Calu3 (cell line): ENCODE results near the gene KLF6. TPM values are rescaled to one million over a fixed set of nuclear protein-coding genes. Genes with fewer than 3 reads are reported as not detected.

Source experiments
- BruUV-seq: library from RNA; stranded (reverse); fragments of 400-500 nt; replicated peaks from 2 replicates; lab custom pipeline; 2021; lab: Mats Ljungman, UMichigan
- CTCF ChIA-PET: fragments of 300-600 bp; sonication (Branson Sonifier 250); formaldehyde crosslinking; loops from one replicate; lab custom pipeline; 2022; ENCODE audit warnings: antibody characterized with exemption; lab: Charles Lee
- DNase-seq: peaks from one replicate; pipeline ENCODE4 v3.0.0; 2022
- H3K27ac Mint-ChIP-seq: one replicate; pipeline ENCODE4 v1.8.0; 2022; ENCODE audit warnings: mixed read lengths; ENCODE audit not compliant: unreplicated experiment
- H3K27me3 Mint-ChIP-seq: one replicate; pipeline ENCODE4 v1.8.0; 2022; ENCODE audit warnings: mixed read lengths; ENCODE audit not compliant: unreplicated experiment
- H3K36me3 Mint-ChIP-seq: one replicate; pipeline ENCODE4 v1.8.0; 2022; ENCODE audit warnings: mild to moderate bottlenecking, moderate library complexity, mixed read lengths; ENCODE audit not compliant: insufficient read depth, unreplicated experiment
- H3K4me1 Mint-ChIP-seq: one replicate; pipeline ENCODE4 v1.8.0; 2022; ENCODE audit warnings: mild to moderate bottlenecking, low read depth, mixed read lengths; ENCODE audit not compliant: unreplicated experiment
- H3K4me3 Mint-ChIP-seq: one replicate; pipeline ENCODE4 v1.8.0; 2022; ENCODE audit warnings: mild to moderate bottlenecking, low read depth, moderate library complexity, mixed read lengths; ENCODE audit not compliant: unreplicated experiment
- H3K9me3 Mint-ChIP-seq: one replicate; pipeline ENCODE4 v1.8.0; 2022; ENCODE audit warnings: low read depth, mixed read lengths; ENCODE audit not compliant: unreplicated experiment
- CTCF ChIP-seq: fragments of 200-600 bp; IDR thresholded peaks from one replicate; pipeline ENCODE4 v1.8.0; 2022; ENCODE audit warnings: antibody characterized with exemption; ENCODE audit not compliant: unreplicated experiment
- intact Hi-C: fragments of 100-400 bp; cut with micrococcal nuclease; formaldehyde crosslinking; loops from one replicate; pipeline ENCODE4 v1.10.0; 2022; ENCODE audit not compliant: unreplicated experiment
- total RNA-seq: library from RNA; stranded (reverse); gene quantifications from 2 replicates; pipeline ENCODE4 v1.2.3, GENCODE V29; 2022

KLF6 gene
- total RNA-seq, 1 experiment from 2014 or later, result 140 TPM

- Mint-ChIP-seq H3K4me1 (peaks cover 81% of the 10 kb centered on the region), H3K36me3 (peaks cover 20% of the 10 kb centered on the region), H3K9me3 (peaks cover 4% of the 10 kb centered on the region), H3K4me3 (peak overlapping the region; percentile 88), H3K27me3 (no peaks in the 10 kb centered on the region), H3K27ac (peak overlapping the region; percentile 99)
- no peak for TF ChIP-seq CTCF
- CTCF ChIA-PET, result interaction anchor here (0.7 to 2.0 kb wide), 3 partner anchors 8 to 565 kb away, joined by 3 to 9 read pairs (median 5); no protein-coding TSS in a partner anchor
- no TSS peak for BruUV-seq
- no peak for DNase-seq
- intact Hi-C loops, result loop anchor here (5.0 kb wide), 1 partner anchor 525 kb away; no protein-coding TSS in a partner anchor
Measured at GRCh38 chr10:3762309-3762708, 22.7 kb downstream of the KLF6 start.

GRCh38 chr10:3761904-3762303, 23.1 kb downstream of the KLF6 start:
- peak overlapping the region; percentile 88 for H3K4me3 Mint-ChIP-seq
- peaks cover 81% of the 10 kb centered on the region for H3K4me1 Mint-ChIP-seq
- peak overlapping the region; percentile 99 for H3K27ac Mint-ChIP-seq
- H3K9me3 Mint-ChIP-seq, result peaks cover 2% of the 10 kb centered on the region
- CTCF ChIA-PET, result interaction anchor here (0.6 to 1.5 kb wide), 4 partner anchors 9 to 564 kb away, joined by 3 to 5 read pairs (median 3); no protein-coding TSS in a partner anchor
- no peaks in the 10 kb centered on the region for H3K27me3 Mint-ChIP-seq
- peaks cover 20% of the 10 kb centered on the region for H3K36me3 Mint-ChIP-seq
- no peak for TF ChIP-seq CTCF
- DNase-seq, result peak; percentile 65
- BruUV-seq, result no TSS peak
- intact Hi-C loops, result loop anchor here (5.0 kb wide), 1 partner anchor 525 kb away; no protein-coding TSS in a partner anchor

- Mint-ChIP-seq H3K4me3 (peak overlapping the region; percentile 88), H3K9me3 (no peaks in the 10 kb centered on the region), H3K27me3 (no peaks in the 10 kb centered on the region), H3K27ac (peak overlapping the region; percentile 99), H3K36me3 (peaks cover 20% of the 10 kb centered on the region), H3K4me1 (peaks cover 81% of the 10 kb centered on the region)
- no TSS peak for BruUV-seq
- CTCF ChIA-PET, result interaction anchor here (0.6 to 1.5 kb wide), 4 partner anchors 9 to 563 kb away, joined by 3 to 5 read pairs (median 3); no protein-coding TSS in a partner anchor
- intact Hi-C loops, result loop anchor here (5.0 kb wide), 1 partner anchor 524 kb away; no protein-coding TSS in a partner anchor
- TF ChIP-seq CTCF, result no peak
- no peak for DNase-seq
Measured at GRCh38 chr10:3761021-3761686, 23.9 kb downstream of the KLF6 start.

GRCh38 chr10:3760083-3760482, 24.9 kb downstream of the KLF6 start:
- Mint-ChIP-seq H3K27ac (no peak overlapping the region), H3K36me3 (peaks cover 26% of the 10 kb centered on the region), H3K27me3 (no peaks in the 10 kb centered on the region), H3K4me1 (peaks cover 81% of the 10 kb centered on the region), H3K9me3 (no peaks in the 10 kb centered on the region), H3K4me3 (no peak overlapping the region)
- no peak for TF ChIP-seq CTCF
- intact Hi-C loops, result loop anchor here (5.0 kb wide), 1 partner anchor 523 kb away; no protein-coding TSS in a partner anchor
- no peak for DNase-seq
- CTCF ChIA-PET, result no interaction called here
- BruUV-seq, result no TSS peak
